WI38 (cell line): Measurements from ENCODE around the gene NBAS.
"Not testable (repeated sequence)": the region's sequence is repeated elsewhere in the genome, so short reads cannot be mapped to it uniquely, and the experiment has no call there.

ENCODE experiments used
- H3K4me3 ChIP-seq: 2 replicates; pipeline ENCODE4 v1.5.1; 2011; ENCODE audit warnings: low read depth, mild to moderate bottlenecking, control low read depth, low read length
- TF ChIP-seq, protein P1 (sequence below): IDR thresholded peaks from 2 replicates; pipeline ENCODE4 v1.5.1; 2012; ENCODE audit warnings: low read depth, mild to moderate bottlenecking, control low read depth, low read length

Gene NBAS

DNA sequence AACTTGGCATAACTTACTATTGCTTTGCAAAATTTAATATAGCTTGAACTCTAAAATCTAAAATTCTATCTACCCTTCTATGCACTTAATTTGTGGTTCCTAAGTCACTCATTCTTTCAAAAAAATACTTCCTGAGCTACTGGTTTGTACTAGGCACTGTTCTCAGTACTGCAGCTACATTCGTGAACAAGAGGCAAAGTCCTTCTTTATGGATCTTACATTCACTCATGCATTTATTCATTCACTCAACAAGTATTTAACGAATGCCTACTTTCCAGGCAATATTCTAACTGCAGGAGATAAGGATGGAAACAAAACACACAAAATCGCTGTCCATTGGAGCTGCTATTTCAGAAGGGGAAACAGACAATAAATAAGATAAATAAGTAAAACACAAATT is 104.8 kb downstream of the NBAS start:
- TF ChIP-seq, protein P1, sequence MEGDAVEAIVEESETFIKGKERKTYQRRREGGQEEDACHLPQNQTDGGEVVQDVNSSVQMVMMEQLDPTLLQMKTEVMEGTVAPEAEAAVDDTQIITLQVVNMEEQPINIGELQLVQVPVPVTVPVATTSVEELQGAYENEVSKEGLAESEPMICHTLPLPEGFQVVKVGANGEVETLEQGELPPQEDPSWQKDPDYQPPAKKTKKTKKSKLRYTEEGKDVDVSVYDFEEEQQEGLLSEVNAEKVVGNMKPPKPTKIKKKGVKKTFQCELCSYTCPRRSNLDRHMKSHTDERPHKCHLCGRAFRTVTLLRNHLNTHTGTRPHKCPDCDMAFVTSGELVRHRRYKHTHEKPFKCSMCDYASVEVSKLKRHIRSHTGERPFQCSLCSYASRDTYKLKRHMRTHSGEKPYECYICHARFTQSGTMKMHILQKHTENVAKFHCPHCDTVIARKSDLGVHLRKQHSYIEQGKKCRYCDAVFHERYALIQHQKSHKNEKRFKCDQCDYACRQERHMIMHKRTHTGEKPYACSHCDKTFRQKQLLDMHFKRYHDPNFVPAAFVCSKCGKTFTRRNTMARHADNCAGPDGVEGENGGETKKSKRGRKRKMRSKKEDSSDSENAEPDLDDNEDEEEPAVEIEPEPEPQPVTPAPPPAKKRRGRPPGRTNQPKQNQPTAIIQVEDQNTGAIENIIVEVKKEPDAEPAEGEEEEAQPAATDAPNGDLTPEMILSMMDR = no peak
- no peak overlapping the region for H3K4me3 ChIP-seq

DNA sequence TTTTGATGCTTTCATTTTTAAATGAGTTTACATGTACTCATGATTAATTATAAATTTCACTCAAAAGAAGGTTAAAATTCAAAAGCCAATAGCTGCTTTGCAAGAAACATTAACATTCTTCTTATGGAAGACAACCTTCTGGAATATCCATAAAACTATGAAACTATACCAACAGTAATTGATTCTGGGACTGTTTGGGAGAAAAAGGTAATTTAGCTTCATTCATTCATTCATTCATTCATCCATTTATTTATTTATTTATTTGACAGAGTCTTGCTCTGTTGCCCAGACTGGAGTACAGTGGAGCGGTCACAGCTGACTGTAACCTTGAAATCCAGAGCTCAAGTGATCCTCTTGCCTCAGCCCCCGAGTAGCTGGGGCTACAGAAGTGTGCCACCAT is 110.3 kb downstream of the NBAS start:
- TF ChIP-seq, protein P1 = no peak
- no peak overlapping the region for H3K4me3 ChIP-seq

DNA sequence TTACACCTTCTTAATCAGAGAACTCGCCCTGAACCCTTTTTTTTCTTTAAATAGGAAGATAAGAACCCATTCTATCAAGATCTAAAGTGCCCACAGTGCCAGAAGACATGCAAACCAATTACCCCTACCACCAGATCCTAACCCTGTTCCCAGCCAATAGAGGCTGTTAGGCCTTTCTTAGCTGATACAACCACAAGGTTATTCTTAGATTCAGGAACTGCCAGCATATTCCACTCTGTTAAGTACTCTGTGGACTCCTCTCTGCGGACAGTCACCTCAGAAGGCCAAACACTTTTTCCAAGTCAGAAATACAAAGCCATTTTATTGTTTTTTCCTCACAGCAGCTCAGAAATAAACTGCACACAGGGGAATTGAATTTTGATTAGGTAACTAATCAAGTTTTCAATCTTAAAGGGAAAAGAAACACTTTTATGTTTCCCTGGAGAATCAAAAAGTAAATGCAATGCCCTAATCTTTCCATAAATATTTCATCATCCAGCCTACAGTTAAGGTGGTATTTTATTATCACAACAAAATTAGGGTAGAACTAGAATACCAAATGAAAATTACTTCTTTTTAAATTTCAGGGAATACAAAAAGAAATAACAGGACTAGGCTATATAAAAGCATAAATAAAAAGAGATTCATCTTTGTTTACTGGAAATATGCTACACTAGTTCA is 111.4 kb downstream of the NBAS start:
- TF ChIP-seq, protein P1 = no peak
- H3K4me3 ChIP-seq = no peak overlapping the region

- no peak overlapping the region for H3K4me3 ChIP-seq
- TF ChIP-seq, protein P1 = no peak
These were observed 112.8 kb downstream of the NBAS start for GRCh38 chr2:15448250-15448839.

DNA sequence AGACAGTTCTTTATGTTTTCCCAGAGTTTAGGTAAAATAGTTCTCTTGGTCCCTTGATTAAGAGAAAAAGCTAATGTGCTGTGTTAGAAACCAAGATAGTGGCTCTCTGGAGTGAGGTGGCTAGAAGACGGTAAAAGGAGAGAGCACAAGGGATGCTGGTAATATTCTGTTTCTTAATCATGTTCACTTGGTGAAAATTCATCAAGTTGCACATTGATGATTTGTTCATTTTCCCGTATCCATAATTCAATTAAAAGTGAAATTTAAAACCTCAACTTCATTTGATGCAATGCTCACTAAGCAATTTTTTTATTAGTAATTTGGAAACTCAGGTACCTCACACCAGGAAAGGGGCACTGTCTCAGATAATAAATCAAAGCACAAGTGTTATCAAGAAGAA is 113.8 kb downstream of the NBAS start:
- no peak overlapping the region for H3K4me3 ChIP-seq
- TF ChIP-seq, protein P1 = no peak

DNA sequence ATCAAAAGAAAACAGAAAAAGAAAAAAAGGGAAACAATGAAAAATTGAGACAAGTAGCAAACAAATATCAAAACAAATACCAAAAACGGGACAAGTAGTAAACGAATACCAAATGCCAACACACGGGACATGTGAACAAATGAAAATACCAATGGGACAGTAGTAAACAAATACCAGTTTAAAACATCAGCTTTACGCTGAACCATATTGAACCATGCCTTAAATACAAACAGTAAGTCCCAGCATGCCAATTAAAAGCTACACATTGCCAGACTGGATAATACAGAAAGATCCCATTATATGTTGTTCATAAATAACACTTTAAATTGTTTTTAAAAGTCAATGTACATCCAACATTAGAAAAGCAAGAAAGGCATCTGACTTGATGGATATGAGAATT is 114.2 kb downstream of the NBAS start:
- no peak overlapping the region for H3K4me3 ChIP-seq
- TF ChIP-seq, protein P1 = no peak

GRCh38 chr2:15445891-15446562 is 115.1 kb downstream of the NBAS start:
- TF ChIP-seq, protein P1 = no peak
- H3K4me3 ChIP-seq = no peak overlapping the region

DNA sequence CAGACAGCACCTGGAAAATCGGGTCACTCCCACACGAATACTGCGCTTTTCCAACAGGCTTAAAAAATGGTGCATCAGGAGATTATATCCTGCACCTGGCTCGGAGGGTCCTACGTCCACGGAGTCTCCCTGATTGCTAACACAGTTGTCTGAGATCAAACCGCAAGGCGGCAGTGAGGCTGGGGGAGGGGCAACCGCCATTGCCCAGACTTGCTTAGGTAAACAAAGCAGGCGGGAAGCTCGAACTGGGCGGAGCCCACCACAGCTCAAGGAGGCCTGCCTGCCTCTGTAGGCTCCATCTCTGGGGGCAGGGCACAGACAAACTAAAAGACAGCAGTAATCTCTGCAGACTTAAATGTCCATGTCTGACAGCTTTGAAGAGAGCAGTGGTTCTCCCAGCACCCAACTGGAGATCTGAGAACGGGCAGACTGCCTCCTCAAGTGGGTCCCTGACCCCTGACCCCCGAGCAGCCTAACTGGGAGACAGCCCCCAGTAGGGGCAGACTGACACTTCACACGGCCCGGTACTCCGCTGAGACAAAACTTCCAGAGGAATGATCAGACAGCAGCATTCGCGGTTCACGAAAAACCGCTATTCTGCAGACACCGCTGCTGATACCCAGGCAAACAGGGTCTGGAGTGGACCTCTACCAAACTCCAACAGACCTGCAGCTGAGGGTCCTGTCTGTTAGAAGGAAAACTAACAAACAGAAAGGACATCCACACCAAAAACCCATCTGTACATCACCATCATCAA is 121.2 kb downstream of the NBAS start:
- not testable (repeated sequence) for H3K4me3 ChIP-seq

DNA sequence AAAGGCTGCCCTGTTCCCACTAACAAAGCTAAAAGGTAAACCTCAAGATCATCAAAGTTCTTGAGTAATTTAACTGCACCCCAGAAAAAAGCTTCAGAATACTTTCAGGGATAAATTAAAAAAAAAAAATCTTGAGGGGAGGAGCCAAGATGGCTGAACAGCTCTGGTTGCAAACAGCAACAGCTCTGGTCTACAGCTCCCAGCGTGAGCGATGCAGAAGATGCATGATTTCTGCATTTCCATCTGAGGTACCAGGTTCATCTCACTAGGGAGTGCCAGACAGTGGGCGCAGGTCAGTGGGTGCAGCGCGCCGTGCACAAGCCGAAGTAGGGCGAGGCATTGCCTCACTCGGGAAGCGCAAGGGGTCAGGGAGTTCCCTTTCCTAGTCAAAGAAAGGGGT is 121.8 kb downstream of the NBAS start:
- not testable (repeated sequence) for H3K4me3 ChIP-seq
